Osteocyte (in vitro differentiated cells): ENCODE data around the gene POR. TPM values are rescaled to one million over a fixed set of nuclear protein-coding genes. Genes with fewer than 3 reads are reported as not detected.
A peak's percentile ranks its signal among the peaks of the same experiment; 100 is the strongest.

Source experiments
- DNase-seq: peaks from one replicate; pipeline ENCODE4 v3.0.0; 2021; ENCODE audit warnings: mixed read lengths; ENCODE audit not compliant: unreplicated experiment; ENCODE audit errors: extremely low spot score
- H3K27ac Mint-ChIP-seq: one replicate; pipeline ENCODE4 v1.8.0; 2021; ENCODE audit warnings: mild to moderate bottlenecking, mixed read lengths; ENCODE audit not compliant: unreplicated experiment
- H3K27me3 Mint-ChIP-seq: one replicate; pipeline ENCODE4 v1.8.0; 2021; ENCODE audit warnings: mixed read lengths; ENCODE audit not compliant: unreplicated experiment
- H3K36me3 Mint-ChIP-seq: one replicate; pipeline ENCODE4 v1.8.0; 2021; ENCODE audit warnings: mixed read lengths; ENCODE audit not compliant: unreplicated experiment
- H3K4me1 Mint-ChIP-seq: one replicate; pipeline ENCODE4 v1.8.0; 2021; ENCODE audit warnings: mixed read lengths; ENCODE audit not compliant: unreplicated experiment
- H3K4me3 Mint-ChIP-seq: one replicate; pipeline ENCODE4 v1.8.0; 2021; ENCODE audit warnings: mild to moderate bottlenecking, moderate library complexity, mixed read lengths; ENCODE audit not compliant: unreplicated experiment
- H3K9me3 Mint-ChIP-seq: one replicate; pipeline ENCODE4 v1.8.0; 2021; ENCODE audit warnings: mixed read lengths; ENCODE audit not compliant: unreplicated experiment
- total RNA-seq: library from RNA; stranded (reverse); gene quantifications from 2 replicates; pipeline ENCODE4 v1.2.1, GENCODE V29; 2021
- TF ChIP-seq, protein P1 (sequence below): fragments of 200-600 bp; sonication (generic); IDR thresholded peaks from 2 replicates; pipeline ENCODE4 v1.5.0; 2021; ENCODE audit warnings: antibody characterized with exemption, mild to moderate bottlenecking, moderate library complexity

The POR gene
- total RNA-seq, 1 donor from 2014 or later, result 62.1 TPM

DNA sequence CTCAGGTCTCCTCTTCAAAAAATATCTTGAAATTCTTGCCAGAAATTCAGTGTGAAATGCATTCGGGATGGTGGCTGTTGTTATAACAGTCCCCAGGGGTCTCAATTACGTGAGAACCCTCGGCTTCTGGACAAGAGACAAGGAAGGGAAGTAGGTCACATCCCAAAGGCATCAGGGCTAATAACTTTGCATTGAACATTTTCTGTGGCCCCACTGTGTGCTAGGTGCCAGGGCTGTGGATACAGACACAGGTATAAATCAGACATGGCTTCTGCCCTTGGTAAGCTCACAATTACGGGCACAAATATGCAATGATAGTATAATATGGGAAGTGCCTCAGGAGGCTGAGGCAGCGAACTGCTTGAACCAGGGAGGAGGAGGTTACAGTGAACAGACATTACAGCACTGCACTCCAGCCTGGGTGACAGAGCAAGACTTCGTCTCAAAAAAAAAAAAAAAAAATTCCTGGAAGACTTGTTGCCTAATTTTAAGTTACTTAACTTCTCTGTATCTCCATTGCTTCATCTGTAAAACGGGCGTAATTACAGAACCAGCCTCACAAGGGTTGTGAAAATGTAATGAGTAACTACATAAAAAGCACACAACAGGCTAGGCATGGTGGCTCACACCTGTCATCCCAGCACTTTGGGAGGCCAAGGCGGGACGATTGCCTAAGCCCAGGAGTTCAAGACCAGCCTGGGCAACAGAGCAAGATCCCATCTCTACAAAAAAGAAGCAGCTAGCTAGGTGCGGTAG, 38.7 kb upstream of the POR start:
- H3K36me3 Mint-ChIP-seq, result peaks cover 2% of the 10 kb centered on the region
- TF ChIP-seq, protein P1, sequence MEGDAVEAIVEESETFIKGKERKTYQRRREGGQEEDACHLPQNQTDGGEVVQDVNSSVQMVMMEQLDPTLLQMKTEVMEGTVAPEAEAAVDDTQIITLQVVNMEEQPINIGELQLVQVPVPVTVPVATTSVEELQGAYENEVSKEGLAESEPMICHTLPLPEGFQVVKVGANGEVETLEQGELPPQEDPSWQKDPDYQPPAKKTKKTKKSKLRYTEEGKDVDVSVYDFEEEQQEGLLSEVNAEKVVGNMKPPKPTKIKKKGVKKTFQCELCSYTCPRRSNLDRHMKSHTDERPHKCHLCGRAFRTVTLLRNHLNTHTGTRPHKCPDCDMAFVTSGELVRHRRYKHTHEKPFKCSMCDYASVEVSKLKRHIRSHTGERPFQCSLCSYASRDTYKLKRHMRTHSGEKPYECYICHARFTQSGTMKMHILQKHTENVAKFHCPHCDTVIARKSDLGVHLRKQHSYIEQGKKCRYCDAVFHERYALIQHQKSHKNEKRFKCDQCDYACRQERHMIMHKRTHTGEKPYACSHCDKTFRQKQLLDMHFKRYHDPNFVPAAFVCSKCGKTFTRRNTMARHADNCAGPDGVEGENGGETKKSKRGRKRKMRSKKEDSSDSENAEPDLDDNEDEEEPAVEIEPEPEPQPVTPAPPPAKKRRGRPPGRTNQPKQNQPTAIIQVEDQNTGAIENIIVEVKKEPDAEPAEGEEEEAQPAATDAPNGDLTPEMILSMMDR, result no peak
- H3K9me3 Mint-ChIP-seq, result no peaks in the 10 kb centered on the region
- no peaks in the 10 kb centered on the region for H3K27me3 Mint-ChIP-seq
- no peak for DNase-seq
- H3K4me3 Mint-ChIP-seq, result no peak overlapping the region
- H3K27ac Mint-ChIP-seq, result no peak overlapping the region
- H3K4me1 Mint-ChIP-seq, result peaks cover 18% of the 10 kb centered on the region

DNA sequence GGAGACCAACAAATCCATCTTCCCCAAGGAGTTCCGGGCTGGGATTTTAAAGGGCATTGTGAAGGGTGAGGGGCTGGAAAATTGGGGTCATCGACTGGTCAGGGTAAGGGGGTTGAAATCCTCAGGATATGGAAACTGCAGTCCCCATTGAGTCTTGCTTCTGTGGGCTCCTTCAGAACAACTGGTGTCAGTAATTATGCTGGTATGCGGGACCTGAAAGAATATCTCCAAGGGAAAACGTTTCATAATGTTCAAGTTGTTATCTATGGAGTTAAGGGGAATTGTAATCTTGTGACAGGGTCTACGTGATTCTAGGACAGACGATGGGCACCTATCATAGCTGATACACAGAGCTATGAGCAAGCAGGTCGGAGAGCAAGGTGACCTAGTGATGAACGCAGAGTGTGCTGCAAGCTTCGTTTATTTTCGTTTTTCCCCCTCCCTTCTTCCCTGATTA, 36.6 kb upstream of the POR start:
- peaks cover 18% of the 10 kb centered on the region for H3K4me1 Mint-ChIP-seq
- peaks cover 15% of the 10 kb centered on the region for H3K36me3 Mint-ChIP-seq
- TF ChIP-seq, protein P1, result no peak
- peak overlapping the region; percentile 90 for H3K4me3 Mint-ChIP-seq
- no peak for DNase-seq
- H3K27me3 Mint-ChIP-seq, result no peaks in the 10 kb centered on the region
- H3K9me3 Mint-ChIP-seq, result no peaks in the 10 kb centered on the region
- H3K27ac Mint-ChIP-seq, result peak overlapping the region; percentile 80

DNA sequence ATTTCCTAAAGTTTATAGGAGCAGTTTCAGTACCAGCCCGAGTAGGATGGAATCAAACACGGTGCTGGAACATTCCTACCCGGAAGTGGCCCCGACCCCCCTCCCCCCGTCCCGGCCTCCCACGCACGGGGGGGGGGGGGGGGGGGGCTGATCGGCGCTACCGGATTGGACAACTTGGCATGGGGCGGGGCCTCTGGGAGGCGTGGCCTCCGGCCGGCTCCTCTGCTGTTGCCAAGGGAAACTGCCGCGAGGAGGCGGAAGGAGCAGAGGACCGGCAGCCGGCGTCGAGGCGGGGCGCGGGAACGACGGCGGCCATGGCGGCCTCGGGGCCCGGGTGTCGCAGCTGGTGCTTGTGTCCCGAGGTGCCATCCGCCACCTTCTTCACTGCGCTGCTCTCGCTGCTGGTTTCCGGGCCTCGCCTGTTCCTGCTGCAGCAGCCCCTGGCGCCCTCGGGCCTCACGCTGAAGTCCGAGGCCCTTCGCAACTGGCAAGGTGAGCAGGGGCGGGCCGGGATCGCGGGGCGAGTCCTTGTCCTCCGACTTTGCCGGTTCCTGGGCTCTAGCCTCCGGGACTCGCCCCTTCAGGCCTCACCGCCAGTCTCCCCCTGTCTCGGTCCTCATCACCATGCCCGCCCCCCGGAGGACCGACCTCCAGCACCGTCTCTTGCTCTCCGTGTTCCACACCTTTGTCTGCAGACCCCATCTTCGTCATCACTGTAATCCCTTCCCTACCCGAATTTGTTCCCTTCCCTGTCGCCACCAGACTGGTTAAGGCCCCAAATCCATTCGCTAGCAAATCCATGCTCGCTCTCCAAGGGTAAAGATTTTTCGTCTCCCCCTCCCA, 36.0 kb upstream of the POR start, which contains the start of gene RHBDD2:
Gene RHBDD2 (plus strand): TSS at position 266 of the 843 bp plus-strand sequence. CDS start 49 bp downstream, at position 315.
- H3K36me3 Mint-ChIP-seq, result peaks cover 15% of the 10 kb centered on the region
- H3K4me1 Mint-ChIP-seq, result peaks cover 18% of the 10 kb centered on the region
- TF ChIP-seq, protein P1, result peak; percentile 35
- peak; percentile 97 for DNase-seq
- H3K4me3 Mint-ChIP-seq, result peak within 1 kb of the TSS; percentile 90
- H3K9me3 Mint-ChIP-seq, result no peaks in the 10 kb centered on the region
- peak within 1 kb of the TSS; percentile 84 for H3K27ac Mint-ChIP-seq
- H3K27me3 Mint-ChIP-seq, result no peaks in the 10 kb centered on the region

DNA sequence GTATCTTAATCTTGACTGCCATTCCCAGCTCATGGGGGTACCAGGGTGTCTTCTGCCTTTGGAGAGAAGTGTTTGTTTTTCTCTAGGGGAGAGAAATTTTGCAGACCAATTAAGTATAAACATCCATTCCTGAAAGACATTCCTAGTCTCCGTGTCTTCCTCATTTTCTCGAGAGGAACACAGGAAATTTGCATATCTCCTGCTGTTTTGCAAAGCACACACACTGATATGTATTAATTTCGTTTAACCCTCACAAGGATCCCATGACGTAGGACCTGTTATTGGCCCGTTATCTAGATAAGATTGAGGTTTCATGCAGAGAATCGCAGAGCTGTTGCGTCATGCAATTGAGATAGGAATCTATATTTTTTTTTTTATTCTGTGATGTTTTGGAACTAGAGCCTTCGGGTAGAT, 35.2 kb upstream of the POR start:
- Mint-ChIP-seq H3K4me3 (peak overlapping the region; percentile 90), H3K36me3 (peaks cover 18% of the 10 kb centered on the region), H3K27me3 (no peaks in the 10 kb centered on the region), H3K4me1 (peaks cover 18% of the 10 kb centered on the region), H3K27ac (peak overlapping the region; percentile 84), H3K9me3 (no peaks in the 10 kb centered on the region)
- TF ChIP-seq, protein P1, result no peak
- DNase-seq, result no peak

DNA sequence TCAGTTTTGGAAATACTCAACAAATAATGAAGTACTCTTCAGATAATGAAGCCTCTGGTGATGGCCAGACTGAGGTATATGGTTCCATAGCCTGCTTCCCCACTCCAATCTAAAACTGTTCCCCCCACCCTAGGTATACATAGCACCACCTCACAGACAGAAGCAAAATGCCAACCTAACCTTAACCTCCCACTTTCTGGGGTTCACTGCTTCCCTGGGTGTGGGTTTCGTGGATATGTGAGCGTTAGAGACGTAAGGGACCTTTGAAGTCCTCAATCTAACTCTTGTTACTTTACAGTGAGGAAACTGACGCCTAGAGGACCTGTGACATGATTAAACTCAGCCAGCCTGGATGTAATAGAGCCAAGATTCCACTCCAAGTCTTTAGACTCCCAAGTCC, 34.7 kb upstream of the POR start:
- Mint-ChIP-seq H3K27ac (no peak overlapping the region), H3K4me3 (peak overlapping the region; percentile 90), H3K4me1 (peaks cover 18% of the 10 kb centered on the region), H3K27me3 (no peaks in the 10 kb centered on the region), H3K36me3 (peaks cover 18% of the 10 kb centered on the region), H3K9me3 (no peaks in the 10 kb centered on the region)
- no peak for DNase-seq
- TF ChIP-seq, protein P1, result no peak
